ENCODE data around the gene DOC2A. TPM values are rescaled to one million over a fixed set of nuclear protein-coding genes. Genes with fewer than 3 reads are reported as not detected.

DOC2A gene
- total RNA-seq, 1 experiment from 2014 or later, result not detected

DNA sequence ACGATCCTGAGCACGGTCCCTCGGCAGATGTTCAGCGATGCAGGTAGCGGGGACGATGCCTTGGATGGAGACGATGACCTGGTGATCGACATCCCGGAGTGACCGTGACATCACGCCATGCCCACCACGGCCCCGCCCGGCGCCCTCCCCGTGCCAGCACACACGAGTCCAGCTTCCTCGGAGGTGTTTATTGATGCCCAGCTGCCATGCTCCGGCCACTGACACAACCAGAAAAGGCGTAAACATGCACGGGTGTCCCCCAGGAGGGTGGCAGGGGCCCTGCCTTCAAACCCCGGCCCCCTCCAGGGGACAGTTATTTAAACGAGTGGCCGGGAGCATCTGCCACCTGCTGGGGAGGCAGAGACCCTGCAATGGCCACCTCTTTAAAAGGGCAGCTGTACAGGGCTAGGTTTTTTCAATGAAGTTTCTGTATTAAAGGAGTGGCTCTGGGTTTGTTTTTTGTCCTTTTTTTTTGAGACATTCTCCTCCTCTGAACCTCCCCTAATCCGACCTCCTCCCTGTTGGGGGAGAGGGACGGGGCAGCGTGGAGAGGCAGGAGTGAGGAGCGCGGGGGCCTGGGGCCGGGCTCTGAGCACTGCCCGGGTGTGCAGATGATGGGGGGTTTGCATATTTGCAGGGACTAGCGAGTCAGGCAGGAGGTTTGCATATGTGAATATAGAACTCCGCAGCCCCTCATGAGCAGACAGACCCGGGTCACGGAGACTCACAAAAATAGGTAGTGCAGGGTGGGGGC lies 5.3 kb downstream of the DOC2A start:
- DNase-seq (ENCODE audit: low read depth), result peak; percentile 42

DNA sequence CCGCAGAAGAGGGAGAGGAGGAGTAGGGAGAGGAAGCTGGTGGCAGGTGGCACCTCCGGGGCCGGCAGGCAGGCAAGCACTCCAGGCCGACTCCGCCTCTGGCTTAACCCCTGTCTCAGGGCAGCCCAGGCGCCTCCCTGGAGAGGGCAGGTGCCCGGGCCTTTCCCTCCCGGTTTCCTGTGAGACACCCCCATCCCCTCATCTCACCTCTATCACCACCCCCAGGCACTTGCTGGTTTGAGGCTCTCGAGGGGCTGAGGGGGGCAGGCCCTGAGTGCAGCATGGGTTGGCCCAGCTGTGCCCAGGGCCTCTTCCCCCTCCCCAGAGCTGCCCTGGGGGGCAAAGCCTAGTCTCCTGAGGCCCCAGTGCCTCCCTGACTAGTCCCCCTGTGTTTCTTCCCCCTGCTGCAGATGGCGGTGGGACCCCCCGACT lies 6.0 kb downstream of the DOC2A start:
- DNase-seq (ENCODE audit: low read depth), result no peak

DNA sequence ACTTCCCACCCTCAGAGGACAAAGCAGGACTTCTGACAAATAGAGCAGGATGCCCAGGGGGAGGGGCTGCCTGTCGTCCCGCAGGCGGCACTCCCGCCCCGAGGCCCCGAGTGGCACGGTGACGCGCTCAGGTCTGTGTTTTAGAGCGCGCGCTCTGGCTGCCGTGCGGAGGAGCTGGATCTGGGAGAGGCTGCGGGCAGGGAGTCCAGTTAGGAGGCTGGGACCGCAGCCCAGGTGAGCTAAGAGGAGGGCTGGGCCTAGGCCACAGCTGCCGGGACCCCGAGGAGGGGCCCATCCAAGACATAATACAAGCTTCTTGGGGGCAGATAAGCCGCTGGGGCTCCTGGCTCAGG lies 6.4 kb downstream of the DOC2A start:
- no peak for DNase-seq (ENCODE audit: low read depth)

DNA sequence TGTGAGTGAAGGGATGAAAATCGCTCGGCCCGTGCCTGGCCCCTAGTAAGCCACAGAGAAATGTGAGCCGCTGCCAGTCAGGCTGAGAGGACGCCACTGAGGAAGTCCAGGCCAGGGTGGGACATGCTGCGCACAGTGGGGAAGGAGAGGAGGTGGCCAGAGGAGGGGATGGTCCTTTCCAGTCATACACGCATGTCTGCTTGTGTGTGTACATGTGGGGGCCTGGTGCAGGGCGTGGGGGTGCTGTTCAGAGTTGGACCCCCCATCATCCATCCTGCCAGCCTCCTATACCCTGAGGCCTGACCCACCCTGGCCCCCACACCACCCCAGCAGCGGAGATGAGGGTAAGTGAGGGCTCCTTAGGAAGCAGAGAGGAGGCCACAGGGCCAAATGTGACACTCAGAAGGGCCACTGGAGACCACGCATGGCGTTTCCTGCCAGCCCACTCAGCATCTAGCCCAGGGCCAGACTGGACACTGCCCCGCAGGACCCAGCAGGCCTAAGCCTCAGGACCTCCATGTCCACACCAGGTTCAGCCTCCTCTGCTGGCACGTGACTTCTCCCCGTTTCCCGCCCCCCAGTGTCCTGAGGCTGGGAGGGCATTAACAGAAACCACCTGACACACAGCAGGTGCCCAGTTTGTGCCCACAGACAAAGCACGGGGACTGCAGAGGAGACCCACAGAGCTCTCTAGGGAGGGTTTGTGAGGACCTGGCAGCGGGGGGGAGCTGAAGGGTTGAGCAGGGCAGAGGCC lies 7.0 kb downstream of the DOC2A start:
- DNase-seq (ENCODE audit: low read depth), result no peak

DNA sequence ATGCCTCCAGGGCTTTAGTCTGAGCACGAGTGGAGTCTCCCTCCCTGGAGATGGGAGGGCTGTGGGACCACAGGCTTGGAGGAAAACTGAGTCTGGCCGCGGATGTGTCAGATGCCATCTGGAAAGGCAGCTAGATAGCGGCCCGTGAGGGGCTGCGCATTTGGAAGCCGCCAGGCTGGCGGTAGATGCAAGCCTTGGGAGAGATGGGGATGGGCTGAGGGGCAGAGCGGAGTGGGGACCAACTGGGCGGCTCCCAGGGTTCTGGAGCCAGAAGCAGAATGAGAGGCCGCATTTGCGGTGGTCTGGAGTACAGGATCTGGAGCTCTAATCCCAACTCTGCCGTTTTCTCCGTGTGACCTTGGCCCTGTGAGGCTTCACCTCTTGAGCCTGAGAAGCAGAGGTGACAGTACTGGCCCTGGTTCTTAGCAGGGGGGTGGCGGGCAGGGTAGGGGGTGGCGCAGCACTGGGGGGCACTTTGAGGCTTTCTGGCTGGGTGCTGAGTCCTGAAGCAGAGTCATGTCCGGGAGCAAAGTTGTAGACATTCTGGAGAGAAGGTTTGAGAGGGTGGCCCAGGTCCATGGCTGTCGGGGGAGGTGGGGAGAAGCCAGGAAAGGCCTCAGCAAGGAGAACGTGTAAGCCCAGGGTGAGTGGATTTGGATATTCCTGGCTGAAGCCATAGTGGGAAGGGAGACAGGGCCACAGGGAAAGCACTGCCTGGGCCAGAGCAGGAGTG lies 8.0 kb downstream of the DOC2A start:
- no peak for DNase-seq (ENCODE audit: low read depth)

DNA sequence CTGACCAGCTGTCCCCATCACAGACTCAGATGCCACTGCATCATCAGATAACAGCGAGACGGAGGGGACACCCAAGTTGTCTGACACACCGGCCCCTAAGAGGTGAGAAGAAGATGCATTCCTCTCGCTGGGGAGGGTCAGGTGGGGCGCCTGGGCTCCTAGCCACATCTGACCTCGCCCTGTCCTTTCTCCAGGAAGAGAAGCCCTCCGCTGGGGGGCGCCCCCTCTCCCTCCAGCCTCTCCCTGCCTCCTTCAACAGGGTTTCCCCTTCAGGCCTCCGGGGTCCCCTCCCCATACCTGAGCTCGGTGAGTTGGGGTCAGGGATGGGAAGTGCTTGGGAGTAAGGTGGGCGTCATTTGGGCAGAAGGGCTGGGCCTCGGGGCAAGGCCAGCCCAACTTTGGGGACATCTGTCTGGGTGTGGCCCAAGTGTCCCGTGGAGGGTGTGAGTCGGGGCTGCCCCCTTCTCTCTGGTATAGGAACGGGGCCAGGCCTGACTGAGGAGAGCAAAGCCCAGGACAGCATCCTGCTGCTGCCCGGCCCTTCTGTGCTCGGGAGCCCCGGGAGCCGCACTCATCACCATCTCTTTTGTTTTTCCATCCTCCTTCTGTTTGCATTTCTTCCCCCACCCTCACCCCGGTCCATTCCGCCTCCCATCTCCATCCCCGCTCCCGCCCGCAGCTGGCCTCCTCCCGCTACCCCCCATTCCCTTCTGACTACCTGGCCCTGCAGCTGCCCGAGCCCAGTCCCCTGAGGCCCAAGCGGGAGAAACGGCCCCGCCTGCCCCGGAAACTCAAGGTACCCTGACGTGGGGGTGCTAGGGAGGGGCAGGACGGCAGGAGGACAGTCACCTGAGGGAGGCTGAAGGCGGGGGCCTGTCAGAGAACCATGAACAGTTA lies 9.8 kb downstream of the DOC2A start:
- DNase-seq (ENCODE audit: low read depth), result no peak

DNA sequence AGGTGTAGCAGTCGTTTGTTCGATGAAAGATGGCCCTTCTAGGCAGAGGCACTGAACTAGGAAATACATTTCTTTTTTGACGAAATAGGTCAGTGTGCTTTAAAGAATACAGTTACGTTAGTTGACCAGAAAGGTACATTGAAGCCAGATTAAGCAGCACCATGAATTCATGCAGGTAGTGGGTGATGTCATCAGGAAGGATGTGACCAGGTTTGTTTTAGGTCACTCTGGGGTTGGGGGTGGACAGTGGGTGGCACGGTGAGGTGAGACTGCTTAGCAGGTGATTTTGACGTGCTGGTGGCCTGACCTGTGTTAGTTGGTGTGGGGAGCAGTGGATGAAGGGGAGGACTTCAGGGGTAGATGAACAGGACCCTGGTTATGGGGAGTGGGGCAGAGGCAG lies 11.2 kb downstream of the DOC2A start:
- DNase-seq (ENCODE audit: low read depth), result no peak

DNA sequence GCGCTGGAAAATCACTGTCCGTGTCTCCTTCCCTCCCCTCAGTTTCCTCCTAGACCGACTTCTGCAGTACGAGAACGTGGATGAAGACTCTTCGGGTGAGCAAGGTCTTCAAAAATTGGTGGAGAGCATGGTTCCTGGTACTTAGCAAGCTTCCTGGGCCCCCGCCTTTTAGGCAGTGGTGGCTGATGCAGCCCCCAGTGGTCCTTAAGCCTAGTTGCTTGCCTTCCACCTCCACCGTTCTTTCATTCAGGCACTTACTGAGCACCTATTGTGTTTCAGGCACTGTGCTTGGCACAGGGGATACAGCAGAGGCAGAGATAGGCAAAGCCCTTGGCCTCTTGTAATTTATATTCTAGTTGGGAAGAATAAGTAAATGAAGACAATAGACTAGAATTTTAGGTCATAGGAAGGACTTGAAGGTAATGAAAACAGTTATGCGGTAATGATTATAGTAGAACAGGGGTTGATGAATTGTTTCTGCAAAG lies 14.0 kb downstream of the DOC2A start:
- no peak for DNase-seq (ENCODE audit: low read depth)

DNA sequence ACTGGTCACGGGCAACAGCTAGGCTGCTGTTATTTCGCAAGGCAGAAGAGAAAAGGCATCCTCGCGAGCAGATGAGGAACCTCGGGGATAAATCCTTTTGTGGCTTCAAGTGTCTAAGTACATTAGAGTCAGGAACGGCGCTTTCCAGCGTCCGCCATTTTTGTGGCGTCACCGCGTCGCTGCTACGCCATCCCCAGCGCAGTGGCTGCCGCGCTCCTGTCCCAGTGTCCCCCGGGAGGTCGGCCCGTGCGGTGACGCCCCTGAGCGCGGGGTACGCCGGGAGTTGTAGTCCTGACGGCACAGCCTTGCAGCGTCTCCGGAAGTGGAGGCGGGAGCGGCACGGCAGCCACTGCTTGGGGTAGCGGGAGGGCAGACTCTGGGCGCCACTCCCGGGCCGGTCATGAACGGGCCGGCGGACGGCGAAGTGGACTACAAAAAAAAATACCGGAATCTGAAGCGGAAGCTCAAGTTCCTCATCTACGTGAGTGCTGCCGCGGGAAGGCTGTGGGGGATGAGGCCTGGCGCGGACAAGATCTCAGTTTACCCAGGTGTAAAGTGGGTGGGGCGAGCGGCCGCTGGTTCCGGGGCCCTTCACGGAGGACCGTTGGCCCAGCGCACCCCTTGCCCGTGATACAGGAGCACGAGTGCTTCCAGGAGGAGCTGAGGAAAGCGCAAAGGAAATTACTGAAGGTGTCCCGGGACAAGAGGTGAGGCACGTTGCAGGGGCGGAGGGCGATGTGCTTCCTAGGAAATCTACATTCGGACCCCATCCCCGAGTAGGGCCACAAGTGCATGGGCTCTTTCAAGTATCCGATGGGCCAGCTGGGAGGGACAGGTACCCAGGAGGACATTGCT lies 14.7 kb downstream of the DOC2A start, which contains the start of gene INO80E:
Gene INO80E, plus strand, starts transcription at position 331 of the 855 bp plus-strand sequence. Its CDS starts 70 bp downstream, at position 401.
- peak; percentile 92 for DNase-seq (ENCODE audit: low read depth)

DNA sequence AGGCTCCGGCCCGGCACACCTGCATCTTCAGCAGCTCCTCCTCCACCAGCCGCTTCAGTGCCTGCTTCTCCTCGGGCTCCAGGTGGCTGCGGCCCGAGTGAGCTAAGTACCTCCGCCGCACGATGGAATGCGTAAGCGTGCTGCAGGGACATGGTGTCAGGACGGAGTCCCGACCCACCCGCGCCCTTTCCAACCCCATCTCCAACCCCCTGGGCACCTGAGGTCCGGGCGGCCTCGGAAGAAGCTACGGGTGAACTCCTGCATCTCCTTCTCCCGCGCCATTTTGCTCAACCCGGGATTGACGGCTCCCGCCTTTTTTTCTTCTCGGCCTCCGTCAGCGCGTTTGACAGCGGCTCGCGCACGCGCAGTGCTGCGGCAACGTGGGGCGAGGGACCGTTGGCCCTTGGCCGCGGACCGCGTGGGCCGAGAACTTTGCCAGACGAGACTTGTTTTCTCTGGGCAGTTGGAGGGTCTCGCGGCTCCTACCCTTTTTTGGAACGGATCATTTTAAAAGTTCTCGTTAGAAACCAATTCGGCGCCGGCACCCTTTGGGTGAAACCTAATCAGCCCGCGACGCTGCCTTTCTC lies 15.4 kb downstream of the DOC2A start, which contains the start of gene HIRIP3:
Gene HIRIP3, minus strand, starts transcription at position 294 of the 587 bp plus-strand sequence. Its CDS starts 12 bp downstream, at position 282.
- DNase-seq (ENCODE audit: low read depth), result peak; percentile 74

DNA sequence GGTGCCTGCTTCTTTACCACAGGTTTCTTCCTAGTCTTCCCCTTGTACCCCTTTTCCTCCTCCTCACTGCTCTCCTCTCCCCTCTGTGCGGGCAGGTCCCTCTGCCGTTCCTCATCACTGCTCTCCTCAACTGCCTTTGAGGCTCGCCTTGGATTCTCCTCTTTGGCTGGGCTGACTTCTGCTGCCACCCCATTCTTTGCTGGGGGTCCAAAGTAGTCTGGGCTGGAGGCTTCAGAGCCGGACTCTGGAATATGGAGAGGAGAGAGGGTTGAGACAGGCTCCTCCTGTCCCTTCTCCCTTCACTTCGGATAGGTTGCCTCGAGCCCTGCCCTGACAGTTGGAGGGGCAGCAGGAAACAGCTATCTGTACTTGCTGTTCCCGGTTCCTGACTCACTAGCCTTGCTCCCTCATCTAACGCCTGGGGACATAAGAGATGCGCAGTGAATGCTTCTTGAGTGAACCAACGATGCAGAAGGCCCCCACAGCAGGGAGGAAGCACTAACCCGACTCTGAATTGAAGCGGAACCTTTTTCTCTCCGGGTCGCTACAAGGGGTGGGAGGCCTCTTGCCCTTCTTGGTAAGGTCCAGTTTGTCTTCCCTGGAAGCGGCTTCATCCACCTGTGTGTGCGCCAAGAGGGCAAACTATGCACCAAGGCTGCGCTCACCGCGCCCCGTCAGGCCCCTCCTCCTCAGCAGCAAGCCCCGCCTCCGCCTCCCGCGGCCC lies 16.1 kb downstream of the DOC2A start:
- DNase-seq (ENCODE audit: low read depth), result peak; percentile 93

DNA sequence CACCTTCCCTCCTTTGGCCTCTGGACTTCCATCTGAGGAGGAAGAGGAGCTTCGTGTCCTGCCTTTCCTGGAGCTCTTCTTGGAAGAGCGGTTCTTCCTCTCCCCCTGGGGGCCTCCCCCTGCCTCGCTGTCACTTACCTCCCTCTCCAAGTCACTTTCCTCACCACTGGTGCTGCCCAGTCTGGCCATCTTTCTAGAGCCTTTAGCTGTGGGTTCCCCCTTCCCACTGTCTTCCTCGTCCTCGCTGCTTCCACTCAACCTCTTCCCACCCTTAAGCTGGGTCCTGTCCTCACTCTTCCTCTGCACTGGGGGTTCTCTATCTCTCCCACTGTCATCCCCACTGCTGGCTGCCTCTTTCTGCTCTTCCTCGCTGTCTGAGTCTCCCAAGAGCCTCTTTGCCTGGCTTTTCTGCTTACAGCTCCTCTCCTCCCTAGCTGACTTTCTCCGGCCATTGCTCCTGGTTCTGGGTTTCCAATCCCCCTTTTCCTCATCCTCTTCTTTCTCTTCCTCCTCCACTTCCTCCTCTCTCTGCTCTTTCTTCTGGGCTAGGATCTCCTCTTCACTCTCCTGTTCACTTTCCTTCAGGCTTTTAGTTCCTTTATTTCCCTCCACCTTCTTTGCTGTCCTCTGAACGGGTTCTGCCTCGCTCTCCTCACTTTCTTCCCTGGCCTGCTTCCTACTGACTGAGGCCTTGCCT lies 16.8 kb downstream of the DOC2A start:
- no peak for DNase-seq (ENCODE audit: low read depth)

DNA sequence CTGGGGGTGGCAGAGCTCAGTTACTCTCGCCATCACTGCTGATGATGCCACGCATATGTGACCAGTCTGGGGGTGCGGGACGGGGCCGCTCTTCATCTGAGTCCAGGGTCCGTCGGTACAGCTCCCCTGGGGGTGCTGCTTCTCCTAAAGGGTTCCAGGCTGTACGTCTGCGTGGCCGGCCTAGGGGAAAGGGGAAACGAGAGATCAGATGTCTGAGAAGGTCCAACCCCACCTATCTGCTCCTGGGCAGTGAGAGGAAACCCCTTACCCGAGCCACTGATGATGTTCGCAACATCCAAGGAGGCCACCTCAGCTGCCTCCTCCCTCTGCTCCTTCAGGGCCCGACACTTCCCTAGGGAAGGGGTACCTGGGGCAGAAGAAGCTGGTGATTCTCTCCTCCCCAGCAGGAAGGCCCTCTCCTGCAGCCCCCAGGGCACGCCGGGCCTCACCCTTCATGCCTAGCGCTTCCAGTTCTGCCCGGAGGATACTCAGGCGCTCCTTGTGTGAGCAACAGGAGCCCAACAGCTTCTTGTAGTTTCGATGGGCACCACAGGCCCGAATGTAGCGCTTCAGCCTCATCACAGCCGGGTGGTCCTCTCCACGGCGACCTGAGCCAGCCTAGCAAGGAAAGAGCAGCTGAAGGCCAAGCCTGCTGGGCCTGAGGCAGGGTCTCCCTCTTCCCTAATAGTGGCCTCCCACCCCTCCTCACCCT lies 17.5 kb downstream of the DOC2A start:
- DNase-seq (ENCODE audit: low read depth), result no peak

DNA sequence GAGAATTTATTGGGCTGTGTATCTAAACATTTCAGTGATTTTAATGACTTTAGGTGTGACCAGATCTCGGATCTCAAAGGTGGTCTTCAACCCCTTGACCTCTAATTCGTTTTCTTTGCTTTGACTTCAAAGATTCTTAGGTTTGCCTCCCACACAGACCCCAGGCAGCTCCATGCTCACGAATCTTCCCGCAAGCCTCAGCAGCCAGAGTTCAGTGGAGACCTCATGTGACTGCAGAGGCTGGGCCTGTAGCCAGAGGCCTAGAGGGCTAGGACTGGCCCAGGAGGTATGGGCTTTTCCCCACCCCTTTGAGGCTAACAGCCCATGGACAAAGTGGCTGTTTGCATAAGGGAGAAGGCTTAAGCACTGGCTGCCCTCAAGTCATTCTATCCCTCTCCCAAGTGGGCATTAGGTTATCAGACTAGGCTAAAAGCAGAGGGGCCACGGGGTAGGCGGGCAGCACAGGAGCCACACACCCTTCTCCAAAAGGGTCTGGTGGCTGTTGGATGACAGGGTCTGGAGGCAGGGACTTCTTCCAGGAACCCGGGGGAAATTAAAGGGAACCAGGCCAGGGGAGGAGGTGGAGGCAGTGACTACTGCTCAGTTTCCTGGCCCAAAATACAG lies 18.4 kb downstream of the DOC2A start:
- DNase-seq (ENCODE audit: low read depth), result peak; percentile 20

DNA sequence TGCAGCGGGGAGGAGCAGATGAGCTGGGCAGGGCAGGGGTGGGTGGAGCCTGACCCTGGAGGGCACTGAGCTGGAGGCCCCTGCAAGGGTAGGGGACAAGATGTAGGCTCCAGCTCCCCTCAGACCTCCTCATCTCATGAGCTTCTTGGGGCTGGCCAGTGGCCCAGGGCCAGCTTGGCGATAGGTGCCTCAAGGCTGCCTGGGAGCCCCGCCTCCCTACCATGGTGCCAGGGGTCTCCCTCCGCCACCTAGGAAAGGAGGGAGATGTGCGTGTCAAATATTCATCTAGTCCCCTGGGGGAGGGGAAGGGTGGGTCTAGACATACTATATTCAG lies 19.3 kb downstream of the DOC2A start:
- no peak for DNase-seq (ENCODE audit: low read depth)

DNA sequence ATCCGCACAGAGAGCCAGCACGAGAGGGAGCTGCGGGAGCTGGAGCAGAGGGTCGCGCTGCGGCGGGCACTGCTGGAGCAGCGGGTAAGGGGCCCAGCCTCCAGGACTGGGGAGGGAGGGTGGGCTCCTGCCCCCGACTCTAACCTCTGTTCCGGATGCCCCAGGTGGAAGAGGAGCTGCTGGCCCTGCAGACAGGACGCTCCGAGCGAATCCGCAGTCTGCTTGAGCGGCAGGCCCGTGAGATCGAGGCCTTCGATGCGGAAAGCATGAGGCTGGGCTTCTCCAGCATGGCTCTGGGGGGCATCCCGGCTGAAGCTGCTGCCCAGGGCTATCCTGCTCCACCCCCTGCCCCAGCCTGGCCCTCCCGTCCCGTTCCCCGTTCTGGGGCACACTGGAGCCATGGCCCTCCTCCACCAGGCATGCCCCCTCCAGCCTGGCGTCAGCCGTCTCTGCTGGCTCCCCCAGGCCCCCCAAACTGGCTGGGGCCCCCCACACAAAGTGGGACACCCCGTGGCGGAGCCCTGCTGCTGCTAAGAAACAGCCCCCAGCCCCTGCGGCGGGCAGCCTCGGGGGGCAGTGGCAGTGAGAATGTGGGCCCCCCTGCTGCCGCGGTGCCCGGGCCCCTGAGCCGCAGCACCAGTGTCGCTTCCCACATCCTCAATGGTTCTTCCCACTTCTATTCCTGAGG lies 19.8 kb downstream of the DOC2A start:
- no peak for DNase-seq (ENCODE audit: low read depth)

DNA sequence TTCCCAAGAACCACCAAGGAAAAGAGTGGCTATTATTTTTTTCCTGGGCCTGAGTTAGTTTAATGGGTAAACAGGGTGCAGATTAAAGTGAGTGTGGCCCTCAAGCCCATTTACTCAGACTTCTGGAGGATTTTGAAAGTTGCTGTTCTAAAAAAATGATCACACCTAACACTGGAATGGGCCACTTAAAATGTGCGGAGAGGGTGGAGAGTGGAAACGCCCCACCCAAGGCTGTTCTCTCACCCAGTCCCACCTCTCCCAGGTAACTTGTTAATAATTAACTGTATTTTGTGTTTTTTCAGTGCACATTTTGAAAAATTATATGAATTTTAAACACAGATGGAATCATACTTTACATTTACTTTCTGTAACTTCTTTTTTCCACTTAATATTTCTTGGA lies 20.8 kb downstream of the DOC2A start:
- no peak for DNase-seq (ENCODE audit: low read depth)

Measured in RPMI7951 (cell line).